ENCODE results near the gene SRI.

SRI gene

GRCh38 chr7:88204525-88205110 lies 15.2 kb downstream of the SRI start:
- DNase-seq (ENCODE audit: low read depth) = no peak
- no peak overlapping the region for H3K4me3 ChIP-seq (ENCODE audit: low read depth, low read length)
- no peak for TF ChIP-seq CTCF (IDR thresholded peaks at IDR 0.05; ENCODE audit: control insufficient read depth, extremely low read depth, insufficient read depth)

DNA sequence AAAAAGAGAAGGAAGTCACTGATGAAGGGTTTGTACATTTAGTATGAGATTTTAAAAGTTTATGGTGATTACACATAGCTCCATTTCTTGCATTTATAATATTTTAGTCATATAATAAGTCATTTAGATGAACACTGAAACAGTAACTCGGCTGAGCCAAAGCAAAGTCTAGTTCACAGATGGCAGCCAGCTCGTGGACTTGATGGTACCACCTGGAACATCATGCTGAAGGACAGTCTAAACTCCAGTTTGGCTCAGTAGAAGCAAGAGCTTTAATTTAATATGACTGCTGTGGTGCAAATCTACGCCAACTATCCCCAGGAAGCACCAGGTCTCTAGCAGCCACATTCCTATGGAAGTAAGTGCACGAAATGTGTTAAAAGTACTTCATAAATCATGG lies 16.4 kb downstream of the SRI start:
- no peak for TF ChIP-seq CTCF (IDR thresholded peaks at IDR 0.05; ENCODE audit: control insufficient read depth, extremely low read depth, insufficient read depth)
- no peak for DNase-seq (ENCODE audit: low read depth)
- no peak overlapping the region for H3K4me3 ChIP-seq (ENCODE audit: low read depth, low read length)

DNA sequence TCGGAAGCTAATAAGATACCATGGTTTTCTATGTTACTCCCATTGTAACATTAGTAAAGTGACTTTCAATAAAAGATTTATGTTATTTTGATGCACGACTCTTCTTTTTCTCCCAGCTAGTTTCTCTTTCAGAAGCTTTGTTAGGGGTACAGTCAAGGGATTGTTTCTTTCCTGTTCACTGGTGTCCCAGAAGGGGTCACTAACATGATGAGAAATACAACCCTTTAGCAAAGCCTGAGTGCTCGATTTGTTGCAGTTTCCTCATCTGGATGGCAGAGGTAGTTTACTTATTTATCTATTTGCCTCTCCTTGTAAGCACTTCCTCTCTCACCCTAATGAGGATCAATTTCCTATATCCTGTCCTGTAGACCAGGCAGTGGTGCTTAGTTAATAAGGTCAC lies 17.0 kb downstream of the SRI start:
- no peak for TF ChIP-seq CTCF (IDR thresholded peaks at IDR 0.05; ENCODE audit: control insufficient read depth, extremely low read depth, insufficient read depth)
- DNase-seq (ENCODE audit: low read depth) = no peak
- H3K4me3 ChIP-seq (ENCODE audit: low read depth, low read length) = no peak overlapping the region

GRCh38 chr7:88202278-88202677 lies 17.6 kb downstream of the SRI start:
- no peak for DNase-seq (ENCODE audit: low read depth)
- no peak overlapping the region for H3K4me3 ChIP-seq (ENCODE audit: low read depth, low read length)
- no peak for TF ChIP-seq CTCF (IDR thresholded peaks at IDR 0.05; ENCODE audit: control insufficient read depth, extremely low read depth, insufficient read depth)

DNA sequence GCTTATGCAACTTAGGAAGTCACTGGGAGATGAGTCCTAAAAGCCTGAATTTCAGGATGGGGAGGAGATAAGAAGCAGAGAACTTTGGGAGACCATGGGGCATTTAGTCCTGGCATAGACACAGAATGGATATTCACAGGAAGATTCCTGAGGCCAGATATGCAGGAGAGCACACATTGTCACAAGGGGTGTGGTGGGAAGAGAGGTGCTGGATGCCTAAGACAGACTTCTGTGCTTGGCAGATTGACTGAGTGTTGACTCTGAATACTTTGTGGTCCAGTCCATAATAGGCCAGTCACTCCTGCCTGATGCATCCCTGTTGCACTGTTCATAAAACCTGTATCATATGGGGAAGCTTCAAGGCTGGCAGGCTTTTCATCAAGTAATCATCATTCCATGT lies 18.5 kb downstream of the SRI start:
- DNase-seq (ENCODE audit: low read depth) = no peak
- no peak for TF ChIP-seq CTCF (IDR thresholded peaks at IDR 0.05; ENCODE audit: control insufficient read depth, extremely low read depth, insufficient read depth)
- no peak overlapping the region for H3K4me3 ChIP-seq (ENCODE audit: low read depth, low read length)

GRCh38 chr7:88200789-88201188 lies 19.0 kb downstream of the SRI start:
- DNase-seq (ENCODE audit: low read depth) = no peak
- TF ChIP-seq CTCF (IDR thresholded peaks at IDR 0.05; ENCODE audit: control insufficient read depth, extremely low read depth, insufficient read depth) = no peak
- H3K4me3 ChIP-seq (ENCODE audit: low read depth, low read length) = no peak overlapping the region

DNA sequence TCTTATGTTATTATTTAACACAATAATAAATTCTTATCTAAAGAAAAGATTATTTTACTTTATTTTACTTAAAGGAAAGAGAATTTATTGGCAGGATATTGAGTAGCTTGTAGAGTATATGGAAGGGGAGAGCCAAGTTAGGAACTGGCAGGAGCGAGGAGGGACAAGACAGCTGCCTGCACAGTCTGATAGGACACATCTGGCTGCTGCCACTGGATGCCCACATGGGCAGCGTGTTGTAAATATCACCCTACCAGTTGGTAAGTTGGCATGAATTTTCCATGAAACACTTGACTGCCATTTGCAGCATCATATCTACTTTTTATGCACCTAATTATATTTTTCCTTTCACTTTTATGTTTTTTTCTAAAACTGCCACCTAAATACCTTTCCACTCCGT lies 19.6 kb downstream of the SRI start:
- TF ChIP-seq CTCF (IDR thresholded peaks at IDR 0.05; ENCODE audit: control insufficient read depth, extremely low read depth, insufficient read depth) = no peak
- no peak for DNase-seq (ENCODE audit: low read depth)
- no peak overlapping the region for H3K4me3 ChIP-seq (ENCODE audit: low read depth, low read length)

Data from LNCaP clone FGC (cell line).